ENCODE measurements around the gene E4F1. TPM values are rescaled to one million over a fixed set of nuclear protein-coding genes. Genes with fewer than 3 reads are reported as not detected.
A peak's percentile ranks its signal among the peaks of the same experiment; 100 is the strongest.

The E4F1 gene
- total and polyA plus RNA-seq, 9 of the 15 experiments (the other 6 are each of a cell fraction or from before 2014, with no cell fraction given): 0.48 to 94.9 (median 20.4) TPM

DNA sequence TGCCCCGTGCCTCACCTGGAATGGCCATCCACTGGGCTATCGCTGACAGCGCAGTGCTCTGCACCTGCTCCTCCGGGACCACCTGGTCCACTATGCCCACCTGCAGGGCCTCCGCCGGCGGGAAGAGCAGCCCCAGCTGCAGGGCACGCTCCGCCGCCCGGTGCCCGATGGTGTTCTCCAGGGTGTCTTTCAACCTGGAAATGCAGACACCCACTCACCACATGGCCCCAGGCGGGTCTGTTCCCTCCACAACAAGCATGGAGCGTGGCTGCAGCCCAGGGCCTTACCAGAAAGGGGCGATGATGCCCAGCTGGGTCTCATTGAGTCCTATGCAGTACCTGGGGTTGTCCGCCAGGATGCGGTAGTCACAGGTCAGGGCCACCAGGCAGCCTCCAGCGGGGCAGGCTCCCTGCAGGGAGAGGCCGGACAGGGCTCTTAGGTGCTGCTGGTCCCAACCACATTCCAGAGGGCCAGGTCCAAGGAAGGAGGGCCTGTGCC, 19.7 kb downstream of the E4F1 start:
- no peaks in the 10 kb centered on the region for H3K27me3 ChIP-seq (ENCODE audit: control insufficient read depth in 2 of 2, insufficient read depth in 2 of 2, low read length in 2 of 2)
- no TSS peak for BruUV-seq (replicated peaks)
- no peak overlapping the region for H3K27ac ChIP-seq (ENCODE audit: extremely low read depth, low read depth, low read length)
- H3K4me1 ChIP-seq (replicated peaks in 1 of 2; ENCODE audit: control insufficient read depth in 2 of 2, insufficient read depth in 2 of 2, low read length in 2 of 2): peaks cover 0 to 47% of the 10 kb centered on the region in 2 experiments; a peak in 2 of 5 replicates
- no peak overlapping the region; a peak in 1 of 4 replicates for H3K9ac ChIP-seq (ENCODE audit: insufficient read depth in 1 of 2, low read depth in 2 of 2, low read length in 2 of 2)
- DNase-seq (ENCODE audit: extremely low read depth in 1 of 4, low spot score in 3 of 4) (peak in 1 of 4 experiments; percentile 32), FAIRE-seq (no peak), ATAC-seq (no peak)
- H3K9me1 ChIP-seq (ENCODE audit: control insufficient read depth, insufficient read depth, low read length): no peaks in the 10 kb centered on the region
- intact Hi-C loops (cut with micrococcal nuclease) (no loop called here), in situ Hi-C loops (cut with MboI) (no loop called here)
- 93% methylated on average over 18 of the region's 19 CpGs for WGBS (ENCODE audit: insufficient coverage, low coverage, missing lambda C conversion rate)
- ChIA-PET CTCF (ENCODE audit: low intra/inter-chr PET ratio) (no interaction called here), POLR2A (interaction anchor here (0.6 to 6.6 kb wide), 3 partner anchors 8 to 29 kb away, joined by 5 to 39 read pairs (median 19); partner anchors contain the start of genes ECI1 and PGP)
- no peaks in the 10 kb centered on the region for H3K9me3 ChIP-seq (replicated peaks; ENCODE audit: control insufficient read depth, insufficient read depth, low read depth, low read length)
- no peaks in the 10 kb centered on the region for H4K20me1 ChIP-seq (replicated peaks; ENCODE audit: control insufficient read depth, insufficient read depth, low read length)
- H3K36me3 ChIP-seq (ENCODE audit: control insufficient read depth, insufficient read depth, low read length): peaks cover 74% of the 10 kb centered on the region; the same call in 2 of the 3 replicates
- no peak overlapping the region for H2AFZ ChIP-seq (ENCODE audit: low read depth, low read length)
- H3K79me2 ChIP-seq (ENCODE audit: control insufficient read depth, insufficient read depth, low read length): peaks cover 15% of the 10 kb centered on the region
- no peak overlapping the region for H3K4me3 ChIP-seq
- H3K4me2 ChIP-seq (ENCODE audit: insufficient read depth, low read length): no peak overlapping the region
- TF ChIP-seq RFX5 (IDR thresholded peaks at IDR 0.05; ENCODE audit: low read depth, low read length) (no peak), RBM22 (IDR thresholded peaks at IDR 0.05; ENCODE audit: low read depth, low read length, poor library complexity, severe bottlenecking) (peak; percentile 57), POLR2G (IDR thresholded peaks at IDR 0.05; ENCODE audit: low read depth, low read length) (peak; percentile 76), STAT5A (IDR thresholded peaks at IDR 0.05; ENCODE audit: borderline replicate concordance, low read length) (no peak), HLTF (IDR thresholded peaks at IDR 0.05) (no peak), RBFOX2 (IDR thresholded peaks at IDR 0.05; ENCODE audit: low read depth, low read length) (peak; percentile 55; the same call in 1 of the 2 replicates), NR1H2 (CRISPR knock-in tag; IDR thresholded peaks at IDR 0.05) (no peak), SIN3A (IDR thresholded peaks at IDR 0.05; ENCODE audit: borderline replicate concordance in 2 of 2, control insufficient read depth in 1 of 2, low read depth in 2 of 2, low read length in 2 of 2) (no peak), PHF20 (IDR thresholded peaks at IDR 0.05; ENCODE audit: partially characterized antibody) (no peak), ZNF707 (CRISPR knock-in tag; conservative IDR thresholded peaks at IDR 0.05) (no peak), RBM17 (IDR thresholded peaks at IDR 0.05; ENCODE audit: borderline replicate concordance, low read depth, low read length) (no peak)
- TF ChIP-seq, protein P1, sequence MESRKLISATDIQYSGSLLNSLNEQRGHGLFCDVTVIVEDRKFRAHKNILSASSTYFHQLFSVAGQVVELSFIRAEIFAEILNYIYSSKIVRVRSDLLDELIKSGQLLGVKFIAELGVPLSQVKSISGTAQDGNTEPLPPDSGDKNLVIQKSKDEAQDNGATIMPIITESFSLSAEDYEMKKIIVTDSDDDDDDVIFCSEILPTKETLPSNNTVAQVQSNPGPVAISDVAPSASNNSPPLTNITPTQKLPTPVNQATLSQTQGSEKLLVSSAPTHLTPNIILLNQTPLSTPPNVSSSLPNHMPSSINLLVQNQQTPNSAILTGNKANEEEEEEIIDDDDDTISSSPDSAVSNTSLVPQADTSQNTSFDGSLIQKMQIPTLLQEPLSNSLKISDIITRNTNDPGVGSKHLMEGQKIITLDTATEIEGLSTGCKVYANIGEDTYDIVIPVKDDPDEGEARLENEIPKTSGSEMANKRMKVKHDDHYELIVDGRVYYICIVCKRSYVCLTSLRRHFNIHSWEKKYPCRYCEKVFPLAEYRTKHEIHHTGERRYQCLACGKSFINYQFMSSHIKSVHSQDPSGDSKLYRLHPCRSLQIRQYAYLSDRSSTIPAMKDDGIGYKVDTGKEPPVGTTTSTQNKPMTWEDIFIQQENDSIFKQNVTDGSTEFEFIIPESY (CRISPR knock-in tag; IDR thresholded peaks at IDR 0.05): peak; percentile 90
- TF ChIP-seq, protein P2, sequence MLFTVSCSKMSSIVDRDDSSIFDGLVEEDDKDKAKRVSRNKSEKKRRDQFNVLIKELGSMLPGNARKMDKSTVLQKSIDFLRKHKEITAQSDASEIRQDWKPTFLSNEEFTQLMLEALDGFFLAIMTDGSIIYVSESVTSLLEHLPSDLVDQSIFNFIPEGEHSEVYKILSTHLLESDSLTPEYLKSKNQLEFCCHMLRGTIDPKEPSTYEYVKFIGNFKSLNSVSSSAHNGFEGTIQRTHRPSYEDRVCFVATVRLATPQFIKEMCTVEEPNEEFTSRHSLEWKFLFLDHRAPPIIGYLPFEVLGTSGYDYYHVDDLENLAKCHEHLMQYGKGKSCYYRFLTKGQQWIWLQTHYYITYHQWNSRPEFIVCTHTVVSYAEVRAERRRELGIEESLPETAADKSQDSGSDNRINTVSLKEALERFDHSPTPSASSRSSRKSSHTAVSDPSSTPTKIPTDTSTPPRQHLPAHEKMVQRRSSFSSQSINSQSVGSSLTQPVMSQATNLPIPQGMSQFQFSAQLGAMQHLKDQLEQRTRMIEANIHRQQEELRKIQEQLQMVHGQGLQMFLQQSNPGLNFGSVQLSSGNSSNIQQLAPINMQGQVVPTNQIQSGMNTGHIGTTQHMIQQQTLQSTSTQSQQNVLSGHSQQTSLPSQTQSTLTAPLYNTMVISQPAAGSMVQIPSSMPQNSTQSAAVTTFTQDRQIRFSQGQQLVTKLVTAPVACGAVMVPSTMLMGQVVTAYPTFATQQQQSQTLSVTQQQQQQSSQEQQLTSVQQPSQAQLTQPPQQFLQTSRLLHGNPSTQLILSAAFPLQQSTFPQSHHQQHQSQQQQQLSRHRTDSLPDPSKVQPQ (CRISPR knock-in tag; IDR thresholded peaks at IDR 0.05; ENCODE audit: borderline replicate concordance): no peak
- TF ChIP-seq, protein P3, sequence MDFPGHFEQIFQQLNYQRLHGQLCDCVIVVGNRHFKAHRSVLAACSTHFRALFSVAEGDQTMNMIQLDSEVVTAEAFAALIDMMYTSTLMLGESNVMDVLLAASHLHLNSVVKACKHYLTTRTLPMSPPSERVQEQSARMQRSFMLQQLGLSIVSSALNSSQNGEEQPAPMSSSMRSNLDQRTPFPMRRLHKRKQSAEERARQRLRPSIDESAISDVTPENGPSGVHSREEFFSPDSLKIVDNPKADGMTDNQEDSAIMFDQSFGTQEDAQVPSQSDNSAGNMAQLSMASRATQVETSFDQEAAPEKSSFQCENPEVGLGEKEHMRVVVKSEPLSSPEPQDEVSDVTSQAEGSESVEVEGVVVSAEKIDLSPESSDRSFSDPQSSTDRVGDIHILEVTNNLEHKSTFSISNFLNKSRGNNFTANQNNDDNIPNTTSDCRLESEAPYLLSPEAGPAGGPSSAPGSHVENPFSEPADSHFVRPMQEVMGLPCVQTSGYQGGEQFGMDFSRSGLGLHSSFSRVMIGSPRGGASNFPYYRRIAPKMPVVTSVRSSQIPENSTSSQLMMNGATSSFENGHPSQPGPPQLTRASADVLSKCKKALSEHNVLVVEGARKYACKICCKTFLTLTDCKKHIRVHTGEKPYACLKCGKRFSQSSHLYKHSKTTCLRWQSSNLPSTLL (IDR thresholded peaks at IDR 0.05): no peak

Measured in K562 (cell line).